H1 (cell line): ENCODE data around the gene ZDHHC22. TPM values are rescaled to one million over a fixed set of nuclear protein-coding genes. Genes with fewer than 3 reads are reported as not detected.

ENCODE experiments used
- CTCF ChIA-PET: fragments of 300-600 bp; sonication (Branson Sonifier 250); formaldehyde crosslinking; loops from one replicate; lab custom pipeline; 2021; ENCODE audit not compliant: partially characterized antibody; lab: Charles Lee
- POLR2A ChIA-PET: fragments of 300-600 bp; sonication (Branson Sonifier 250); formaldehyde crosslinking; loops from one replicate; lab custom pipeline; 2021; ENCODE audit warnings: inconsistent platforms; ENCODE audit not compliant: partially characterized antibody; lab: Charles Lee
- DNase-seq, 2 experiments: peaks; one replicate each; pipeline versions ENCODE4 v3.0.0 to v3.0.0-alpha.2; 2010 to 2022; ENCODE audit warnings: low spot score in 2 of 2, low read depth in 1 of 2, mixed read lengths in 1 of 2
- FAIRE-seq: peaks from 2 replicates; lab custom pipeline; 2011; peaks lifted over from hg19 to GRCh38; lab: Jason Lieb, UNC
- H2AFZ ChIP-seq: 2 replicates; pipeline ENCODE4 v1.8.1; 2012; ENCODE audit warnings: low read length, inconsistent platforms
- H2AK5ac ChIP-seq: 2 replicates; pipeline ENCODE4 v1.6.1; 2013; ENCODE audit warnings: low read depth, low read length
- H2BK120ac ChIP-seq: replicated peaks from 2 replicates; pipeline ENCODE3; 2013; ENCODE audit warnings: low read depth, low read length, inconsistent platforms
- H2BK12ac ChIP-seq: 2 replicates; pipeline ENCODE4 v1.6.1; 2013; ENCODE audit warnings: low read depth, low read length
- H2BK15ac ChIP-seq: 2 replicates; pipeline ENCODE4 v1.6.1; 2013; ENCODE audit warnings: low read length
- H2BK20ac ChIP-seq: 2 replicates; pipeline ENCODE4 v1.6.1; 2013; ENCODE audit warnings: low read length
- H2BK5ac ChIP-seq: 2 replicates; pipeline ENCODE4 v1.6.1; 2013; ENCODE audit warnings: low read depth, low read length
- H3K14ac ChIP-seq: 2 replicates; pipeline ENCODE4 v1.6.1; 2013; ENCODE audit warnings: inconsistent platforms; ENCODE audit not compliant: insufficient read length
- H3K18ac ChIP-seq: 2 replicates; pipeline ENCODE4 v1.6.1; 2013; ENCODE audit warnings: low read length; ENCODE audit errors: extremely low read depth
- H3K23ac ChIP-seq: 2 replicates; pipeline ENCODE4 v1.6.1; 2013; ENCODE audit warnings: inconsistent platforms; ENCODE audit not compliant: insufficient read length
- H3K23me2 ChIP-seq: 2 replicates; pipeline ENCODE4 v1.6.1; 2013; ENCODE audit warnings: low read depth, low read length
- H3K27ac ChIP-seq: 2 replicates; pipeline ENCODE4 v1.6.1; 2011; ENCODE audit warnings: low read depth, low read length, inconsistent platforms
- H3K27me3 ChIP-seq, 4 experiments: replicated peaks in 1 of 4; 1 replicate in 1 of 4; 2 replicates in 3 of 4; pipeline versions ENCODE4 v1.6.1 to v1.8.1; 2011 to 2013; ENCODE audit warnings: low read length in 3 of 4, mild to moderate bottlenecking in 3 of 4, inconsistent platforms in 2 of 4, mixed read lengths in 2 of 4, moderate library complexity in 1 of 4; ENCODE audit not compliant: control insufficient read depth in 3 of 4, insufficient read depth in 3 of 4; ENCODE audit errors: extremely low read depth in 1 of 4
- H3K36me3 ChIP-seq, 4 experiments: 2 replicates each; pipeline versions ENCODE4 v1.6.1 to v1.8.1; 2011 to 2013; ENCODE audit warnings: mild to moderate bottlenecking in 4 of 4, low read length in 3 of 4, moderate library complexity in 2 of 4, control low read depth in 1 of 4, inconsistent platforms in 1 of 4; ENCODE audit not compliant: insufficient read depth in 4 of 4, control insufficient read depth in 2 of 4
- H3K4ac ChIP-seq: replicated peaks from 2 replicates; pipeline ENCODE3; 2013; ENCODE audit warnings: low read length, low read depth, mixed read lengths, inconsistent platforms; ENCODE audit not compliant: insufficient read length
- H3K4me1 ChIP-seq, 4 experiments: replicated peaks in 1 of 4; 1 replicate in 1 of 4; 2 replicates in 3 of 4; pipeline versions ENCODE4 v1.6.1 to v1.8.1; 2011 to 2013; ENCODE audit warnings: low read length in 3 of 4, inconsistent platforms in 2 of 4, mixed read lengths in 1 of 4; ENCODE audit not compliant: insufficient read depth in 4 of 4, control insufficient read depth in 3 of 4
- H3K4me2 ChIP-seq, 2 experiments: 2 replicates each; pipeline versions ENCODE4 v1.6.1 to v1.8.1; 2011 to 2013; ENCODE audit warnings: low read depth in 2 of 2, low read length in 2 of 2, control low read depth in 1 of 2, inconsistent platforms in 1 of 2, mild to moderate bottlenecking in 1 of 2; ENCODE audit not compliant: insufficient read depth in 1 of 2
- H3K4me3 ChIP-seq, 4 experiments: fragments of 200-600, 300-600 bp in 1 of 4; sonication (generic), shearing (Covaris generic), sonication (Bioruptor Twin) in 1 of 4; 2 replicates each; pipeline versions ENCODE4 v1.5.1 to v1.8.1; 2011 to 2016; ENCODE audit warnings: low read length in 4 of 4, low read depth in 3 of 4, control low read depth in 2 of 4, inconsistent platforms in 2 of 4, mild to moderate bottlenecking in 2 of 4, mixed read lengths in 1 of 4, moderate library complexity in 1 of 4; ENCODE audit not compliant: insufficient read depth in 2 of 4; ENCODE audit errors: extremely low read depth in 1 of 4
- H3K56ac ChIP-seq: replicated peaks from 2 replicates; pipeline ENCODE3; 2013; ENCODE audit warnings: low read depth, mild to moderate bottlenecking, mixed read lengths, low read length, inconsistent platforms; ENCODE audit not compliant: insufficient read length
- H3K79me1 ChIP-seq: 2 replicates; pipeline ENCODE4 v1.6.1; 2013; ENCODE audit warnings: low read depth, low read length, control low read depth
- H3K79me2 ChIP-seq, 2 experiments: 2 replicates each; pipeline versions ENCODE4 v1.6.1 to v1.8.1; 2012 to 2013; ENCODE audit warnings: low read length in 2 of 2, mild to moderate bottlenecking in 2 of 2, inconsistent platforms in 1 of 2; ENCODE audit not compliant: insufficient read depth in 2 of 2, control insufficient read depth in 1 of 2
- H3K9ac ChIP-seq, 4 experiments: replicated peaks in 1 of 4; 1 replicate in 1 of 4; 2 replicates in 3 of 4; pipeline versions ENCODE4 v1.6.1 to v1.8.1; 2011 to 2013; ENCODE audit warnings: low read depth in 3 of 4, low read length in 3 of 4, control low read depth in 2 of 4, mild to moderate bottlenecking in 2 of 4, moderate library complexity in 2 of 4, inconsistent platforms in 1 of 4; ENCODE audit errors: extremely low read depth in 1 of 4
- H3K9me3 ChIP-seq, 2 experiments: 2 replicates each; pipeline versions ENCODE4 v1.6.1 to v1.8.1; 2012 to 2013; ENCODE audit warnings: mild to moderate bottlenecking in 2 of 2, moderate library complexity in 2 of 2, control low read depth in 1 of 2, inconsistent platforms in 1 of 2, low read depth in 1 of 2, low read length in 1 of 2, mixed read lengths in 1 of 2; ENCODE audit not compliant: insufficient read depth in 2 of 2
- H4K20me1 ChIP-seq, 2 experiments: replicated peaks in 1 of 2; 2 replicates each; pipeline versions ENCODE3 to v1.8.1; 2011 to 2013; ENCODE audit warnings: inconsistent platforms in 2 of 2, low read length in 2 of 2, mild to moderate bottlenecking in 1 of 2; ENCODE audit not compliant: insufficient read depth in 2 of 2, control insufficient read depth in 1 of 2
- H4K5ac ChIP-seq: 2 replicates; pipeline ENCODE4 v1.6.1; 2013; ENCODE audit warnings: low read length, low read depth, mixed read lengths, inconsistent platforms; ENCODE audit not compliant: insufficient read length
- H4K8ac ChIP-seq: 2 replicates; pipeline ENCODE4 v1.8.0; 2013; ENCODE audit warnings: mild to moderate bottlenecking, moderate library complexity, low read length, inconsistent platforms; ENCODE audit not compliant: insufficient read depth; ENCODE audit errors: extremely low read depth
- H4K91ac ChIP-seq: replicated peaks from 2 replicates; pipeline ENCODE3; 2013; ENCODE audit warnings: low read length, mixed read lengths, inconsistent platforms; ENCODE audit not compliant: insufficient read length
- ASH2L ChIP-seq: fragments of 200-600, 300-600 bp; sonication (generic); IDR thresholded peaks from one replicate; pipeline ENCODE4 v1.7.1; 2017; ENCODE audit warnings: low read length
- BACH1 ChIP-seq: IDR thresholded peaks from 2 replicates; pipeline ENCODE4 v1.6.1; 2012; ENCODE audit warnings: low read length, improper control_type of control experiment
- CBX5 ChIP-seq: fragments of 300-800, 300-1000 bp; sonication (generic); IDR thresholded peaks from 2 replicates; pipeline ENCODE4 v1.7.1; 2016; ENCODE audit warnings: antibody characterized with exemption, low read length, low read depth
- CHD1 ChIP-seq: IDR thresholded peaks from 2 replicates; pipeline ENCODE4 v1.6.1; 2012; ENCODE audit warnings: low read depth, low read length, improper control_type of control experiment
- EP300 ChIP-seq, 2 experiments: IDR thresholded peaks; 1 replicate in 1 of 2; 2 replicates in 1 of 2; pipeline ENCODE4 v1.6.1; 2011 to 2012; ENCODE audit warnings: low read depth in 2 of 2, low read length in 2 of 2, mild to moderate bottlenecking in 2 of 2, borderline replicate concordance in 1 of 2, inconsistent platforms in 1 of 2, moderate library complexity in 1 of 2
- FOSL1 ChIP-seq: IDR thresholded peaks from 2 replicates; pipeline ENCODE4 v1.6.1; 2011; ENCODE audit warnings: mild to moderate bottlenecking, low read depth, low read length, moderate library complexity; ENCODE audit not compliant: insufficient read depth
- HDAC2 ChIP-seq, 2 experiments: fragments of 300-600 bp in 1 of 2; sonication (generic) in 1 of 2; IDR thresholded peaks; 2 replicates each; pipeline ENCODE4 v1.6.1; 2011 to 2012; ENCODE audit warnings: low read depth in 2 of 2, low read length in 2 of 2, mild to moderate bottlenecking in 2 of 2, moderate library complexity in 2 of 2, borderline replicate concordance in 1 of 2, inconsistent platforms in 1 of 2
- KDM1A ChIP-seq: fragments of 200-600, 300-600 bp; sonication (generic); IDR thresholded peaks from 2 replicates; pipeline ENCODE4 v1.7.1; 2016; ENCODE audit warnings: mild to moderate bottlenecking, low read length, borderline replicate concordance
- MAFK ChIP-seq: IDR thresholded peaks from 2 replicates; pipeline ENCODE4 v1.6.1; 2012; ENCODE audit warnings: low read depth, mild to moderate bottlenecking, improper control_type of control experiment, low read length
- PHF8 ChIP-seq: fragments of 200-600 bp; sonication (generic); conservative IDR thresholded peaks from 2 replicates; pipeline ENCODE4 v1.7.1; 2012; ENCODE audit warnings: low read depth, mild to moderate bottlenecking, inconsistent platforms, low read length, moderate library complexity
- RBBP5 ChIP-seq: IDR thresholded peaks from 2 replicates; pipeline ENCODE4 v1.7.1; 2012; ENCODE audit warnings: low read depth, mild to moderate bottlenecking, inconsistent platforms, low read length, moderate library complexity, borderline replicate concordance
- SUZ12 ChIP-seq: fragments of 200-600 bp; sonication (generic); IDR thresholded peaks from 2 replicates; pipeline ENCODE4 v1.6.1; 2012; ENCODE audit warnings: mild to moderate bottlenecking, inconsistent platforms, low read length, moderate library complexity, mixed read lengths
- YY1 ChIP-seq: IDR thresholded peaks from 2 replicates; pipeline ENCODE4 v1.6.1; 2011; ENCODE audit warnings: low read depth, mild to moderate bottlenecking, low read length
- polyA plus RNA-seq, 7 experiments: library from polyadenylated mRNA; depleted of rRNA in 3 of 7; stranded (reverse) in 5 of 7; unstranded in 2 of 7; fragments of >200 nt in 5 of 7; fragments of 200-250 nt in 2 of 7; gene quantifications; 1 replicate in 5 of 7; 2 replicates in 1 of 7; 4 replicates in 1 of 7; pipeline versions ENCODE4 v1.2.1 to v1.2.3, GENCODE V29; 2011 to 2013; ENCODE audit warnings: missing spikeins in 2 of 7, mixed read lengths in 2 of 7
- total RNA-seq: library from RNA; stranded (reverse); fragmentation: NEBNext Ultra II Directional; extraction: Animal tissue kit (Norgen Biotek cat#: 25700); gene quantifications from 2 replicates; pipeline ENCODE4 v1.2.1, GENCODE V29; 2021
- TF ChIP-seq, protein P1 (sequence below): IDR thresholded peaks from 2 replicates; pipeline ENCODE4 v1.6.1; 2011; ENCODE audit warnings: low read length, improper control_type of control experiment

The ZDHHC22 gene
- total and polyA plus RNA-seq, 2 of the 8 experiments (the other 6 are each of a cell fraction or from before 2014, with no cell fraction given): 23.8 to 55.2 TPM

DNA sequence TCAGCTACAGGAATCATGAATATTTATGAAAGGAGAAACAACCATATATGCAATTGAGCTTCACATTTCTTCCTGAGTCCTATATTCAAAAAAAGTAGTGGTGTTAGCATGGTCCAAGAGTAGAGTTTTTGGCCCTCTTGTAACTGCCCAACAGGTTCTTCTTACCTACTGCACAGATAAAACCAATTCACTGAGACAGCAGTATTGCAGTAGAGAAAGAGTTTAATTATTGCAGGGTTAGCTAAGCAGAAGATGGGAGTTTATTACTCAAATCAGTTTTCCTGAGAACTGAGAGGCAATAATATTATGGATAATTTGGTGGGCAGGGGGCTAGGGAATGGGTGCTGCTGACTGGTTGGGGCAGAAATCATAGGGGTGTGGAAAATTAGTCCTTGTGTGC lies 50.1 kb downstream of the ZDHHC22 start:
- no peak overlapping the region for H2BK12ac ChIP-seq
- no peak overlapping the region for H3K18ac ChIP-seq
- no peaks in the 10 kb centered on the region for H3K36me3 ChIP-seq
- H3K27ac ChIP-seq: no peak overlapping the region
- H4K20me1 ChIP-seq: no peaks in the 10 kb centered on the region
- no peak overlapping the region for H2BK15ac ChIP-seq
- H3K4me3 ChIP-seq: no peak overlapping the region
- ChIA-PET CTCF (interaction anchor here (1.0 to 56.8 kb wide), 8 partner anchors 14 to 219 kb away, joined by 3 to 1490 read pairs (median 6); partner anchors contain the start of gene ZDHHC22), POLR2A (interaction anchor here (0.6 to 0.7 kb wide), 2 partner anchors 22 to 32 kb away, joined by 3 to 4 read pairs; no protein-coding TSS in a partner anchor)
- no peak overlapping the region for H2BK5ac ChIP-seq
- H3K14ac ChIP-seq: no peak overlapping the region
- H2AK5ac ChIP-seq: no peak overlapping the region
- FAIRE-seq (no peak), DNase-seq (no peak)
- H3K9ac ChIP-seq: no peak overlapping the region
- H2BK20ac ChIP-seq: no peak overlapping the region
- no peak overlapping the region for H2BK120ac ChIP-seq
- H4K5ac ChIP-seq: no peak overlapping the region
- no peaks in the 10 kb centered on the region for H3K23me2 ChIP-seq
- no peak overlapping the region for H4K8ac ChIP-seq
- no peak overlapping the region for H4K91ac ChIP-seq
- no peaks in the 10 kb centered on the region for H3K79me2 ChIP-seq
- H3K23ac ChIP-seq: no peak overlapping the region
- H3K9me3 ChIP-seq: peaks cover 13% of the 10 kb centered on the region in 2 experiments
- H3K27me3 ChIP-seq: no peaks in the 10 kb centered on the region
- no peak overlapping the region for H2AFZ ChIP-seq
- no peak overlapping the region for H3K4ac ChIP-seq
- no peaks in the 10 kb centered on the region for H3K79me1 ChIP-seq
- H3K4me1 ChIP-seq: peaks cover 8 to 23% (median 11%) of the 10 kb centered on the region in 4 experiments
- no peak overlapping the region for H3K4me2 ChIP-seq
- no peak overlapping the region for H3K56ac ChIP-seq
- TF ChIP-seq FOSL1 (no peak), MAFK (no peak), HDAC2 (IDR thresholded peaks at IDR 0.05; ENCODE audit: borderline replicate concordance in 1 of 2, low read depth in 2 of 2, low read length in 2 of 2) (no peak), CHD1 (no peak), BACH1 (no peak), RBBP5 (no peak), YY1 (no peak), EP300 (IDR thresholded peaks at IDR 0.05; ENCODE audit: borderline replicate concordance in 1 of 2, low read depth in 2 of 2, low read length in 2 of 2) (no peak), KDM1A (no peak), ASH2L (no peak), SUZ12 (no peak), CBX5 (no peak), PHF8 (no peak)
- TF ChIP-seq, protein P1, sequence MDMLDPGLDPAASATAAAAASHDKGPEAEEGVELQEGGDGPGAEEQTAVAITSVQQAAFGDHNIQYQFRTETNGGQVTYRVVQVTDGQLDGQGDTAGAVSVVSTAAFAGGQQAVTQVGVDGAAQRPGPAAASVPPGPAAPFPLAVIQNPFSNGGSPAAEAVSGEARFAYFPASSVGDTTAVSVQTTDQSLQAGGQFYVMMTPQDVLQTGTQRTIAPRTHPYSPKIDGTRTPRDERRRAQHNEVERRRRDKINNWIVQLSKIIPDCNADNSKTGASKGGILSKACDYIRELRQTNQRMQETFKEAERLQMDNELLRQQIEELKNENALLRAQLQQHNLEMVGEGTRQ: no peak
